ENCODE data around the gene SH3YL1. TPM values are rescaled to one million over a fixed set of nuclear protein-coding genes. Genes with fewer than 3 reads are reported as not detected.
A peak's percentile ranks its signal among the peaks of the same experiment; 100 is the strongest.

Gene SH3YL1
- total RNA-seq, 4 donors from 2014 or later: 14.9 to 31.4 (median 26.7) TPM

DNA sequence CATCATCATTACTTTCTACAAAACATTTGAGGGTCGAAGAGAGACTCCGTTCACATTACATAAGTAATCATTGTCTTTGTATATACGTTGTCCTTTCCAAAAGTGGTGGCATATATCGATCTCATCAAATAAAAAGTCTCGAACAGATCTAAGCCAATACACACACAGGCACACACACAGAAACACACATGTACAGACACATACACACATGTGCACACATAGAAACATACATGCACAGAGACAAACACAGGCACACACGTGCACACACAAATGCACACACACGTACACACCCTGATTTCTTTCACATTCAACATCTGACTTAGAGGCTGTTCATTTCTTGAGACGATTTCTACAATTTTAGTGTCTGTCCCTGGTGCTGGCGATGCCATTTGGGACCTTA lies 41.5 kb upstream of the SH3YL1 start:
- WGBS, 2 donors (ENCODE audit: low coverage in 1 of 2): 82 to 83% methylated on average over 8 to 9 of the region's 9 CpGs
- no peak for ATAC-seq
- TF ChIP-seq POLR2AphosphoS5 (IDR thresholded peaks at IDR 0.05) (no peak), POLR2A (IDR thresholded peaks at IDR 0.05) (no peak), EP300 (IDR thresholded peaks at IDR 0.05) (no peak)
- TF ChIP-seq, protein P1, sequence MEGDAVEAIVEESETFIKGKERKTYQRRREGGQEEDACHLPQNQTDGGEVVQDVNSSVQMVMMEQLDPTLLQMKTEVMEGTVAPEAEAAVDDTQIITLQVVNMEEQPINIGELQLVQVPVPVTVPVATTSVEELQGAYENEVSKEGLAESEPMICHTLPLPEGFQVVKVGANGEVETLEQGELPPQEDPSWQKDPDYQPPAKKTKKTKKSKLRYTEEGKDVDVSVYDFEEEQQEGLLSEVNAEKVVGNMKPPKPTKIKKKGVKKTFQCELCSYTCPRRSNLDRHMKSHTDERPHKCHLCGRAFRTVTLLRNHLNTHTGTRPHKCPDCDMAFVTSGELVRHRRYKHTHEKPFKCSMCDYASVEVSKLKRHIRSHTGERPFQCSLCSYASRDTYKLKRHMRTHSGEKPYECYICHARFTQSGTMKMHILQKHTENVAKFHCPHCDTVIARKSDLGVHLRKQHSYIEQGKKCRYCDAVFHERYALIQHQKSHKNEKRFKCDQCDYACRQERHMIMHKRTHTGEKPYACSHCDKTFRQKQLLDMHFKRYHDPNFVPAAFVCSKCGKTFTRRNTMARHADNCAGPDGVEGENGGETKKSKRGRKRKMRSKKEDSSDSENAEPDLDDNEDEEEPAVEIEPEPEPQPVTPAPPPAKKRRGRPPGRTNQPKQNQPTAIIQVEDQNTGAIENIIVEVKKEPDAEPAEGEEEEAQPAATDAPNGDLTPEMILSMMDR (IDR thresholded peaks at IDR 0.05): no peak
- H3K4me3 ChIP-seq: no peak overlapping the region
- peaks cover 10% of the 10 kb centered on the region for H3K27me3 ChIP-seq
- H3K4me1 ChIP-seq: no peaks in the 10 kb centered on the region
- no peak overlapping the region for H3K27ac ChIP-seq
- H3K36me3 ChIP-seq: no peaks in the 10 kb centered on the region
- H3K9me3 ChIP-seq: peaks cover 0 to 13% (median 0%) of the 10 kb centered on the region in 3 donors

DNA sequence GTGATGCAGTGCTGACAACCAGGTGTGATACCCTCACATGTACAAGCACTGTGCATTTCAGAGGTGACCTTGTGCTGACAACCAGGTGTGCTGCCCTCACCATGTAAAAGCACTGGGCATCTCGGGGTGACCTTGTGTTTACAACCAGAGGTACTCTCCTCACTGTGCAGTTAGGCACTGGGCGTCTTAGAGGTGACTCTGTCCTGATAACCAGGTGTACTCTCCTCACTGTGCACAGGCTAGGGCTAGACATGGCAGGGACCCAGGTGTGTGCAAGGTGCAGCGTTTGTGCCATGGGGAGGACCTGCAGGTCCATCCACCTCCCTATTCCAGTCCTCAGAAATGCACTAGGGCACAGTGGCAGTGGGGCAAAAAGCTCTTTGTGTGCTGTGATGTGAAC lies 32.5 kb upstream of the SH3YL1 start:
- Histone ChIP-seq H3K27me3 (peaks cover 63% of the 10 kb centered on the region), H3K4me1 (no peaks in the 10 kb centered on the region), H3K9me3 (peaks cover 0 to 6% (median 0%) of the 10 kb centered on the region in 3 donors), H3K4me3 (no peak overlapping the region), H3K27ac (no peak overlapping the region), H3K36me3 (no peaks in the 10 kb centered on the region)
- TF ChIP-seq, protein P1 (IDR thresholded peaks at IDR 0.05): no peak
- TF ChIP-seq POLR2AphosphoS5 (IDR thresholded peaks at IDR 0.05) (no peak), EP300 (IDR thresholded peaks at IDR 0.05) (no peak), POLR2A (IDR thresholded peaks at IDR 0.05) (no peak)
- WGBS, 2 donors (ENCODE audit: low coverage in 1 of 2): no CpG with 5 or more reads among the region's 3 CpGs
- no peak for ATAC-seq

DNA sequence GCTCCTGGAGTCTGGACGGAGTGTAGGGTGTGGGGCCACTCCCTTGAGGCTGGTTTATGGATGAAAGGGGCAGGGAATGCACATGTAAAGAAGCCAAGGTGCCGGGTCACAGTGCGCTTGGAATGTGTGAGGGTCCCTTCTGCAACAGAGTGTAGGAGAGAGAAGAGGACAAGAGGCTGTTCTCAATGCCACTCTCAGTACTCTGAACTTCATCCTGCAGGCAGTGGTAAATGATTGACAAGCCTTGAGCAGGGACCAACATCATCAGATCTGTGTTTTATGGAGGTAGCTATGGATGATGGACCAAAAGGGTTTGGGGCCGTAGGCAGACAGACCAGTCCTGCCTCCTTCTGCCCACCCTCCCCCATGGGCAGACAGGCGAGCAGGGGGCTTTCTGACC lies 31.3 kb upstream of the SH3YL1 start:
- ATAC-seq: no peak
- Histone ChIP-seq H3K27ac (no peak overlapping the region), H3K4me1 (peaks cover 0 to 2% (median 0%) of the 10 kb centered on the region in 3 donors), H3K9me3 (peaks cover 0 to 6% (median 0%) of the 10 kb centered on the region in 3 donors), H3K36me3 (no peaks in the 10 kb centered on the region), H3K27me3 (peaks cover 75% of the 10 kb centered on the region), H3K4me3 (no peak overlapping the region)
- WGBS, 2 donors (ENCODE audit: low coverage in 1 of 2): 80 to 86% methylated on average over 3 to 5 of the region's 5 CpGs
- no peak for TF ChIP-seq POLR2A (IDR thresholded peaks at IDR 0.05)
- TF ChIP-seq EP300 (IDR thresholded peaks at IDR 0.05): no peak
- TF ChIP-seq, protein P1 (IDR thresholded peaks at IDR 0.05): no peak
- TF ChIP-seq POLR2AphosphoS5 (IDR thresholded peaks at IDR 0.05): no peak

DNA sequence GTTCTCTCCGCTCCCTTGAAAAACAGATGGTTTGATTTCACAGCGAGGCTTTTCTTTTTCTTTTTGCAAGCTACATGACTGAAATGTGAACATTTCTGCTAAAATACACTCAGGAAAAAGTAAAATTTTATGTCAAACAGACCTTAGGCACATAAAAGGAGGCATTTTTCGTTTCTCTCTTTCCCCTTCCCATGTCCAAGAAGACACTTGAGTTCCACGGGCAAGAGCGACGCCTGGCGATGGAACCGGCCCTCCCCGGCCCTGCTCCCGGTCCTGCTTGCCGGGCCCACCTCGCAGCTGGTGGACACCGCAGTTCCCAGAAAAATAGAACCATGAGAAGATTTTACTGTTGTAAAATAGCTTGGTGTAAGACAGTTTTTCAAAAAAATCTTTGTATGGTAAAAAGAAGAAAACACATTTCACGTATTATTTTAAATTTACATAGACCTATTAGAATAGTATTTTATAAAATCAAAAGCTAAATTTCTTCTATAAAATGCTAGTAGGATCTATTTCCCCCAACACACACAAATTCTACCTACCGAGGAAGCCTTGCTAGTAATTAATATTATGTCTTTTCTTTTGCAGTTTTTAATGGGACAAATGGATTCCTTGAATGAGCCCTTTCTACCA lies 26.4 kb upstream of the SH3YL1 start:
- Histone ChIP-seq H3K9me3 (no peaks in the 10 kb centered on the region), H3K36me3 (no peaks in the 10 kb centered on the region), H3K4me3 (peak overlapping the region; percentile 8 to 55), H3K27ac (no peak overlapping the region), H3K27me3 (peaks cover 75% of the 10 kb centered on the region), H3K4me1 (peaks cover 4 to 35% (median 12%) of the 10 kb centered on the region in 3 donors)
- 7 to 16% methylated on average over 9 to 15 of the region's 15 CpGs for WGBS, 2 donors (ENCODE audit: low coverage in 1 of 2)
- no peak for TF ChIP-seq POLR2A (IDR thresholded peaks at IDR 0.05)
- TF ChIP-seq, protein P1 (IDR thresholded peaks at IDR 0.05): peak; percentile 40 to 72 (median 58)
- peak; percentile 69 for ATAC-seq

All from gastroesophageal sphincter (tissue), 4 donors.